ENCODE results near the gene KRTAP5-9.

DNA sequence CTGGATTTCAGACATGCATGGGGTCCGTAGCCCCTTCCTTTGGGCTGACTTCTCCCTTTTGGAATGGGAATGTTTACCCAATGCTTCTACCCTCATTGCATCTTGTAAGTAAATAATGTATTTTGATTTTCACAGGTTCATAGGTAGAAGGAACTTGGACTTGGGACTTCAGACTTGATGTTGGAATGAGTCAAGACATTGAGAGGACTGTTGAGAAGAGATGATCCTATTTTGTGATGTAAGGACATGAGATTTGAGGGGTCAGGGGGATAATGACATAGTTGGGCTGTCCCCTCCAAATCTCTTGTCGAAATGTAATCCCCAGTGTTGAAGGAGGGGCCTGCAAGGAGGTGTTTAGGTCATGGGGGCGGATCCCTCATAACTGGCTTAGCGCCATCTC is 16.2 kb downstream of the KRTAP5-9 start:
- no peak for TF ChIP-seq EZH2 (IDR thresholded peaks at IDR 0.05)
- TF ChIP-seq POLR2AphosphoS5 (IDR thresholded peaks at IDR 0.05; ENCODE audit: borderline replicate concordance, low read depth, low read length): no peak
- TF ChIP-seq FOXP2 (optimal IDR thresholded peaks at IDR 0.05; ENCODE audit: control extremely low read depth, extremely low read length, insufficient read depth): no peak

All from SK-N-MC (cell line).